AG09319 (cell line): ENCODE results near the gene ZFX.

Experiments
- DNase-seq: peaks from one replicate; pipeline ENCODE4 v3.0.0-alpha.2; 2010; ENCODE audit warnings: low read depth; ENCODE audit errors: extremely low read depth
- TF ChIP-seq, protein P1 (sequence below): IDR thresholded peaks from 2 replicates; pipeline ENCODE4 v1.5.1; 2011; ENCODE audit warnings: low read depth, mild to moderate bottlenecking, inconsistent platforms, low read length, moderate library complexity

Gene ZFX

DNA sequence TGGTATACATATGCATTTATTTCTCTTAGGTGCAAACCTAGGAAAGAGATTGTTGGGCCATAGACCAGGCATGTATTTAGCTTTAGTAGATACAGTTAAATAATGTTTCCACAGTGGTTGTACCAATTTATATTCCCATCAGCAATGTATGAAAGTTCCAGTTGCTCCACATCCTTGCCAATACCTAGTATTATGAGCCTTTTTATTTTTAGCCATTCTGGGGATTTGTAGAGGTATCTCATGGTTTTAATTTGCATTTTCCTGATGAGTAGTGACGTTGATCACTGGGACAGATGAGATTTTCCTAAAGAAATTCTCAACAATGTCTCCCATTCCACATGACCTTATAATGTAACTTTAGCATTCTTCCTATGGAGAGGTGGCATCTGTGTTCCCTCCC, 107.5 kb downstream of the ZFX start:
- no peak for DNase-seq
- TF ChIP-seq, protein P1, sequence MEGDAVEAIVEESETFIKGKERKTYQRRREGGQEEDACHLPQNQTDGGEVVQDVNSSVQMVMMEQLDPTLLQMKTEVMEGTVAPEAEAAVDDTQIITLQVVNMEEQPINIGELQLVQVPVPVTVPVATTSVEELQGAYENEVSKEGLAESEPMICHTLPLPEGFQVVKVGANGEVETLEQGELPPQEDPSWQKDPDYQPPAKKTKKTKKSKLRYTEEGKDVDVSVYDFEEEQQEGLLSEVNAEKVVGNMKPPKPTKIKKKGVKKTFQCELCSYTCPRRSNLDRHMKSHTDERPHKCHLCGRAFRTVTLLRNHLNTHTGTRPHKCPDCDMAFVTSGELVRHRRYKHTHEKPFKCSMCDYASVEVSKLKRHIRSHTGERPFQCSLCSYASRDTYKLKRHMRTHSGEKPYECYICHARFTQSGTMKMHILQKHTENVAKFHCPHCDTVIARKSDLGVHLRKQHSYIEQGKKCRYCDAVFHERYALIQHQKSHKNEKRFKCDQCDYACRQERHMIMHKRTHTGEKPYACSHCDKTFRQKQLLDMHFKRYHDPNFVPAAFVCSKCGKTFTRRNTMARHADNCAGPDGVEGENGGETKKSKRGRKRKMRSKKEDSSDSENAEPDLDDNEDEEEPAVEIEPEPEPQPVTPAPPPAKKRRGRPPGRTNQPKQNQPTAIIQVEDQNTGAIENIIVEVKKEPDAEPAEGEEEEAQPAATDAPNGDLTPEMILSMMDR = no peak

DNA sequence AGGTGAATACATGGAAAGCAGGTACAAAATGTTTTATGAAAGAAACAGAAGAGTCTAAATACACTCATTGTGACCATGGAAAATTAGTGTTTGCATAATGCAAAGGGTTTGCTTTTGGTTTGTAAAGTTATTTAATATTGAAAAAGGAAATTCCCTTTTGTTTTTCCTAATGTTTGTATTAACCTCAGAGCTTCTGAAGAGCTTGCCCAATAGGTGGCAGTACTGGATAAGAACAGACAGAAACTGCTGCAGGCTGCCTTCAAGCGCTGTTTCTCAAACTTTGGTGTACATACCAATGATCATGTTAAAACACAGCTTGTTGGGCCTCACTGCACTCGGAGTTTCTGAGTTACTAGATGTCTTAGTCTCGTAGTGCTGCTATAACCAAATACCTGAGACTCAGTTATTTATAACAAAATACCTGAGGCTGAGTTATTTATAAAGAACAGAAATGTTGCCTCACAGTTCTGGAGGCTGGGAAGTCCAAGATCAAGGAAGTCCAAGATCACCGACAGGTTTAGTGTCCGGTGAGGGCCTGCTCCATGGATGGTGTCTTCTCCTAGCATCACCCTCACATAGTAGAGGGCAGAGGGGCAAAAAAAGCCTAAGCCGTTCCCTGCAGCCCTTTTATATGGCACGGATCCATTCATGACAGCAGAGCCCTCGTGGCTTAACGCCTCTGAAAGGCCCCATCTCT, 110.2 kb downstream of the ZFX start:
- DNase-seq = peak; percentile 60
- TF ChIP-seq, protein P1 = peak; percentile 76

DNA sequence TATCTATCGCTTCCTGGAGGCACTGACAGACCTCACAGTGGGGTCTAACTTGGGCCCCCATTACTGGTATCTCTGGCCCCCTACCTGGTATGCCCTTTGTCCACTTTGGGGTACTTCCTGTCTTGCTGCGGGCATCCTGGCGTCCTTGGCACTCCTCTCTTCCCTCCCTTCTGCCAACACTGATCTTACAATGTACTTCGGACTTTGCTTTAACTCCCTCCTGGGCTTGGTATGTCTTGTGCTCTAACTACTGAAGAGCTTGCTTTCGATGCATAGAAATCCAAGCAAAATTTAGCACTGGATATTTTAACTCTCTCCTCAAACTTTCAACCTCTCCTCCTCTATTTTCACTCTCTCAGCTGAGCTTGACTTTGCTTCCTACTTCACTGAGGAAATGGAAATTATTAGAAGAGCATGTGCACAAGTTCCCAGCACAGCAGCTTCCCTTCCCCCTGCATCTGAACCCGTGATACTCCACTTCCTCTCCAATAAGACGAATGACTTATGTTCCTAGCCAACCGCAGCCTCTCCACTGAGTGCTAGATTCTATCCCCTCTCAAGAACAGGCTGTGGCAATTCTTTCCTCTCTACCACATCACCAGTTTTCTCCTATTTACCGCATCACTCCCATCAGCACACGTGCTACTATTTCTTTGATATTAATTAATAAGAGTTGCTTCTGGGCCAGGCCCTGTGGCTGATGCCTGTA, 111.5 kb downstream of the ZFX start:
- TF ChIP-seq, protein P1 = no peak
- no peak for DNase-seq

- DNase-seq = no peak
- TF ChIP-seq, protein P1 = no peak
Measured at GRCh38 chrX:24262309-24262708, 112.8 kb downstream of the ZFX start.

DNA sequence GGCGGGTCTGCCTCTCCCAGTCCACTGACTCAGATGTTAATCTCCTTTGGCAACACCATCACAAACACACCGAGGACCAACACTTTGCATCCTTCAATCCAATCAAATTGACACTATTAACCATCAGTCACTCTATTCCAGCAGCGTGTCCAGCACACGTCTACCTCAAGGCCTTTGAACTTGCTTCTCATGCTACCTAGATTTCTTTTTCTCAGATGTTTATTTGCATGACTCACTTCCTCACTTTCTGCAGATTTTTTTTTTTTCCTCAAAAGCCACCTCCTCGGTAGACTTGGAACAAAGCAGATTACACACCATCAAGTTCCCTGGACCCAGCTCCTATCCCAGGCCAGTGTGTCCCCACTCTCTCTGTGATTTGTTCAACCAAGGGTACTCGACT, 114.9 kb downstream of the ZFX start:
- no peak for DNase-seq
- TF ChIP-seq, protein P1 = no peak
